ENCODE measurements around the gene PEX14. TPM values are rescaled to one million over a fixed set of nuclear protein-coding genes. Genes with fewer than 3 reads are reported as not detected.

The PEX14 gene
- total RNA-seq, 1 donor from 2014 or later = 27.4 TPM

GRCh38 chr1:10539411-10540043 is 64.8 kb downstream of the PEX14 start:
- no peaks in the 10 kb centered on the region for H3K36me3 ChIP-seq (ENCODE audit: control insufficient read depth, insufficient read depth, low read length)
- H3K27me3 ChIP-seq (ENCODE audit: control insufficient read depth, insufficient read depth, low read length) = no peaks in the 10 kb centered on the region
- TF ChIP-seq CTCF (IDR thresholded peaks at IDR 0.05; ENCODE audit: insufficient read depth, low read length, poor library complexity, severe bottlenecking) = no peak
- DNase-seq (ENCODE audit: low read depth) = no peak
- H3K4me3 ChIP-seq (ENCODE audit: low read depth, low read length) = no peak overlapping the region

DNA sequence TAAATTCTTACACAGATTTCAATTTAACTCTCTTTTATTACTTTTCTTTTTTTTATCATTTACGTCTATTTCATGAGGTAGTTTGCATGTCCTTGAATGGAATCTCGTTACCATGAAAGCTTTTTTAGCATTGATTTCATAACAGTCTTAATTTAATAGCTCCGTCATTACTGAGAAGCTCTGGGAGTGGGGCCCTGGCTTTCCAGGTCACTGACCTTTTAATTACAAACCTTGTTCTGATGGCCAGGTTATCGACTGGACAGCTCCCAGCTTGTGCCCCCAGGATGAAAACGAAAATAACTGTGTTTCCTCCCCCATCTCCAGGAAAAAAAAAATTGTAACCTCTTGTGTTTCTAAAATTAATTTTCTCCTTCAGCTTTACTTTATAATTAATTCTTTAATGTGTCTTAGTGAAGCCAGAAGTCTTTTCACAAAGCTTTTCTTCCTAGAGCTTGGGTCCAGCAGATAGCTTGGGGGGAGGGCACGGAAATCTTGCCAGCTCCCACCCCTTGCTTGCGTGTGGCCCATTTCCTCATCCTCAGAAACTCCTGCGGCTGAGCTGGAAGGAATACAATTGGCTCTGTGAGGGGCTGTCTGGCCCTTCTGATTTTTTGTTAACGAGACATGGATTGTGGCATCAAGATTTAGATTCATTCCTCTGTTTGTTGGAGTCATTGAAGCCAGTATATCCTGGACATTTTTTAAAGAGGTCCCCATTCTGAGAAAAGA is 65.7 kb downstream of the PEX14 start:
- H3K4me3 ChIP-seq (ENCODE audit: low read depth, low read length) = no peak overlapping the region
- no peak for TF ChIP-seq CTCF (IDR thresholded peaks at IDR 0.05; ENCODE audit: insufficient read depth, low read length, poor library complexity, severe bottlenecking)
- no peaks in the 10 kb centered on the region for H3K27me3 ChIP-seq (ENCODE audit: control insufficient read depth, insufficient read depth, low read length)
- H3K36me3 ChIP-seq (ENCODE audit: control insufficient read depth, insufficient read depth, low read length) = no peaks in the 10 kb centered on the region
- DNase-seq (ENCODE audit: low read depth) = no peak

- no peaks in the 10 kb centered on the region for H3K27me3 ChIP-seq (ENCODE audit: control insufficient read depth, insufficient read depth, low read length)
- no peak for DNase-seq (ENCODE audit: low read depth)
- no peak for TF ChIP-seq CTCF (IDR thresholded peaks at IDR 0.05; ENCODE audit: insufficient read depth, low read length, poor library complexity, severe bottlenecking)
These were observed 66.5 kb downstream of the PEX14 start for GRCh38 chr1:10541286-10541685.

DNA sequence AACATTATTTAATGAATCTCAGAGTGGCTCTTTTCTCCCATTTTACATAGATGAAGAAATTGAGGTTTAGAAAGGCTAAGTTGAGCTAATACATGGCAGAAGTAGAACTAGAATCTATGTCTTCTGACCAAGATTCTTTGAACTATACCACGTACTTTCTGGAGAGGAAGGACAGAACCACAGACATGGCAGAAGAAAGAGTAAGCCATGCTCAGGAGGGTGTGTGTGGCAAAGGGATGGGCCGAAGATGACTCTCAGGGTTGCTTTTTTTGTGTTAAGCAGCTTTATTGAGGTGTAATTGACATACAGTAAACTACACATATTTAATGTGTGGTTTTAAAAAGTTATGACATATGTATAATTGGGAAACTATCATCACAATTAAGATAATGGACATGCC is 69.5 kb downstream of the PEX14 start:
- no peak for DNase-seq (ENCODE audit: low read depth)
- H3K27me3 ChIP-seq (ENCODE audit: control insufficient read depth, insufficient read depth, low read length) = no peaks in the 10 kb centered on the region
- H3K4me3 ChIP-seq (ENCODE audit: low read depth, low read length) = no peak overlapping the region
- no peak for TF ChIP-seq CTCF (IDR thresholded peaks at IDR 0.05; ENCODE audit: insufficient read depth, low read length, poor library complexity, severe bottlenecking)
- no peaks in the 10 kb centered on the region for H3K36me3 ChIP-seq (ENCODE audit: control insufficient read depth, insufficient read depth, low read length)

More at GRCh38 chr1:10541286-10541685, 66.5 kb downstream of the PEX14 start:
- Histone ChIP-seq H3K4me3 (ENCODE audit: low read depth, low read length) (no peak overlapping the region), H3K36me3 (ENCODE audit: control insufficient read depth, insufficient read depth, low read length) (no peaks in the 10 kb centered on the region)

GRCh38 chr1:10546896-10547295 is 72.1 kb downstream of the PEX14 start:
- H3K27me3 ChIP-seq (ENCODE audit: control insufficient read depth, insufficient read depth, low read length) = no peaks in the 10 kb centered on the region
- TF ChIP-seq CTCF (IDR thresholded peaks at IDR 0.05; ENCODE audit: insufficient read depth, low read length, poor library complexity, severe bottlenecking) = no peak
- H3K36me3 ChIP-seq (ENCODE audit: control insufficient read depth, insufficient read depth, low read length) = no peaks in the 10 kb centered on the region
- no peak for DNase-seq (ENCODE audit: low read depth)
- H3K4me3 ChIP-seq (ENCODE audit: low read depth, low read length) = no peak overlapping the region
